Gastrocnemius medialis (tissue), 4 donors: ENCODE measurements around the gene C1orf232. TPM values are rescaled to one million over a fixed set of nuclear protein-coding genes. Genes with fewer than 3 reads are reported as not detected.

Experiments used
- ATAC-seq, 2 donors: fragments of 150-250 bp; one replicate each; pipeline ENCODE4 v1.9.1; 2016
- DNase-seq, 2 donors: peaks; one replicate each; pipeline ENCODE4 v3.0.0-alpha.2; 2019
- H3K27ac ChIP-seq, 4 donors: fragments of 200-600 bp; sonication (generic); 1 replicate in 1 of 4; 2 replicates in 3 of 4; pipeline ENCODE4 v1.5.1; 2016 to 2018; ENCODE audit warnings: mild to moderate bottlenecking in 2 of 4, moderate library complexity in 1 of 4
- H3K27me3 ChIP-seq, 3 donors: fragments of 200-600 bp; sonication (generic) in 2 of 3; 1 replicate in 1 of 3; 2 replicates in 2 of 3; pipeline versions ENCODE4 v1.5.1 to v1.6.0; 2016 to 2019; ENCODE audit warnings: mild to moderate bottlenecking in 1 of 3, moderate library complexity in 1 of 3
- H3K36me3 ChIP-seq, 2 donors: fragments of 200-600 bp; sonication (generic) in 1 of 2; one replicate each; pipeline ENCODE4 v1.5.1; 2017 to 2018
- H3K4me1 ChIP-seq, 2 donors: fragments of 200-600 bp; sonication (generic) in 1 of 2; one replicate each; pipeline ENCODE4 v1.5.1; 2016 to 2017; ENCODE audit warnings: mild to moderate bottlenecking in 2 of 2
- H3K4me3 ChIP-seq, 4 donors: fragments of 200-600 bp; sonication (generic) in 3 of 4; 1 replicate in 1 of 4; 2 replicates in 3 of 4; pipeline ENCODE4 v1.5.1; 2016 to 2019; ENCODE audit warnings: mild to moderate bottlenecking in 2 of 4
- H3K9me3 ChIP-seq, 3 donors: fragments of 200-600 bp; sonication (generic) in 2 of 3; 1 replicate in 1 of 3; 2 replicates in 2 of 3; pipeline ENCODE4 v1.5.1; 2016 to 2019
- POLR2A ChIP-seq, 2 donors: fragments of 450-650 bp; IDR thresholded peaks; one replicate each; pipeline ENCODE4 v1.6.1; 2017; ENCODE audit warnings: antibody characterized with exemption in 2 of 2, mild to moderate bottlenecking in 2 of 2, moderate library complexity in 2 of 2
- in situ Hi-C, 4 donors: fragments of 200-750 bp; cut with MboI; loops; one replicate each; pipeline versions ENCODE4 v1.15.0 to v1.8.0; 2017; ENCODE audit warnings: low sequenced_read_pairs in 4 of 4
- intact Hi-C: fragments of 100-400 bp; cut with DNase I; formaldehyde crosslinking; loops from one replicate; pipeline ENCODE4 v1.15.1; 2023; ENCODE audit warnings: low total_unique reads
- total RNA-seq, 4 donors: library from RNA; depleted of rRNA; stranded (reverse); fragments of >200 nt; gene quantifications; one replicate each; pipeline versions ENCODE4 v1.1.0 to v1.2.3, GENCODE V29; 2016
- TF ChIP-seq, protein P1 (sequence below), 5 experiments: fragments of 450-650 bp in 3 of 5; fragments of 200-600 bp in 2 of 5; sonication (generic) in 2 of 5; IDR thresholded peaks in 4 of 5; conservative IDR thresholded peaks in 1 of 5; 1 replicate in 4 of 5; 2 replicates in 1 of 5; pipeline ENCODE4 v1.5.1; 2016 to 2019; ENCODE audit warnings: antibody characterized with exemption in 5 of 5, mild to moderate bottlenecking in 3 of 5, moderate library complexity in 3 of 5

C1orf232 gene
- total RNA-seq, 4 donors from 2014 or later, result not detected

DNA sequence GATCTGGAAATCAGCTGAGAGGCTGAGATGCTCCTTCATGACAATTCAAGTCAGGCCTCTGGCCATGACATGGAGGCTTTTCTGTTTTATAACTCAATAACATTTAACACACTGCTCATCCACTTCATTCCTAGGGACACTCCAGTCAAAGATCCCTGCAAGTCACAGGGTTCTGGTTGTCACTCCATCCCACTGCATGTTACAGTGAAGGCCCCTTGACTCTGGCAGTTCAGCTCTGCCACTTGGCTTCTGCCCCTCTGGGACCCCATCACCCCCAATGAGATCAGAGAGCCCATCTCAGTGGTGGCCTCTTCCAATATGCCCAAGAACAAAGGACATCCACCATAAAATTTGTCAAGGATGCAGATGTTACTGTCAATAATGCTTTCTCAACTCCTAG is 19.9 kb downstream of the C1orf232 start:
- Histone ChIP-seq H3K27me3 (no peaks in the 10 kb centered on the region), H3K4me1 (peaks cover 0 to 12% of the 10 kb centered on the region in 2 donors), H3K9me3 (no peaks in the 10 kb centered on the region), H3K36me3 (no peaks in the 10 kb centered on the region), H3K4me3 (no peak overlapping the region), H3K27ac (no peak overlapping the region)
- in situ Hi-C loops, result loop anchor here (5.0 to 25.0 kb wide), 4 partner anchors 42 to 262 kb away; partner anchors contain the start of gene PAQR7 (in 1 of the 4)
- no peak for TF ChIP-seq POLR2A (IDR thresholded peaks at IDR 0.05)
- TF ChIP-seq, protein P1, sequence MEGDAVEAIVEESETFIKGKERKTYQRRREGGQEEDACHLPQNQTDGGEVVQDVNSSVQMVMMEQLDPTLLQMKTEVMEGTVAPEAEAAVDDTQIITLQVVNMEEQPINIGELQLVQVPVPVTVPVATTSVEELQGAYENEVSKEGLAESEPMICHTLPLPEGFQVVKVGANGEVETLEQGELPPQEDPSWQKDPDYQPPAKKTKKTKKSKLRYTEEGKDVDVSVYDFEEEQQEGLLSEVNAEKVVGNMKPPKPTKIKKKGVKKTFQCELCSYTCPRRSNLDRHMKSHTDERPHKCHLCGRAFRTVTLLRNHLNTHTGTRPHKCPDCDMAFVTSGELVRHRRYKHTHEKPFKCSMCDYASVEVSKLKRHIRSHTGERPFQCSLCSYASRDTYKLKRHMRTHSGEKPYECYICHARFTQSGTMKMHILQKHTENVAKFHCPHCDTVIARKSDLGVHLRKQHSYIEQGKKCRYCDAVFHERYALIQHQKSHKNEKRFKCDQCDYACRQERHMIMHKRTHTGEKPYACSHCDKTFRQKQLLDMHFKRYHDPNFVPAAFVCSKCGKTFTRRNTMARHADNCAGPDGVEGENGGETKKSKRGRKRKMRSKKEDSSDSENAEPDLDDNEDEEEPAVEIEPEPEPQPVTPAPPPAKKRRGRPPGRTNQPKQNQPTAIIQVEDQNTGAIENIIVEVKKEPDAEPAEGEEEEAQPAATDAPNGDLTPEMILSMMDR (IDR thresholded peaks at IDR 0.05 in 4 of 5, conservative IDR thresholded peaks at IDR 0.05 in 1 of 5), result no peak
- no peak for ATAC-seq
- no peak for DNase-seq
- intact Hi-C loops, result no loop called here

DNA sequence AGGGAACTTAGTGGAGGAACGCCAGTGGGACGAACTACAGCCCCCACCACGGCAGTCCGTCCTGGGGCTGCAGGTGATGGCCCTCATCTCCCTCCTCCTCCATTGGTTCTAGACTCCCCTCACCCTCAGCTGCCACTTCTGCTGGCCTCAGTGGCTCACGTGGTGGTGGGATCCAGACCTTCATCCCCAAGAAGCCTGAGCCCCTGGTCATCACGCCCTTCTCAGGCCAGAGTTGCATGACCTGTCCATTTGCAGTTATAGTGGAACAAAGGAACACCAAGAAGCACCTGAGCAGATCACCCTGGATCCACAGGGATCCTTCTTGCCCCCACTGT is 22.8 kb downstream of the C1orf232 start:
- no peak for DNase-seq
- Histone ChIP-seq H3K27me3 (no peaks in the 10 kb centered on the region), H3K4me3 (no peak overlapping the region), H3K36me3 (no peaks in the 10 kb centered on the region), H3K27ac (no peak overlapping the region), H3K4me1 (peaks cover 0 to 12% of the 10 kb centered on the region in 2 donors), H3K9me3 (no peaks in the 10 kb centered on the region)
- TF ChIP-seq, protein P1 (IDR thresholded peaks at IDR 0.05 in 4 of 5, conservative IDR thresholded peaks at IDR 0.05 in 1 of 5), result no peak
- TF ChIP-seq POLR2A (IDR thresholded peaks at IDR 0.05), result no peak
- intact Hi-C loops, result loop anchor here (1.0 kb wide), 2 partner anchors 41 to 110 kb away; no protein-coding TSS in a partner anchor
- ATAC-seq, result no peak
- in situ Hi-C loops, result loop anchor here (5.0 to 25.0 kb wide), 4 partner anchors 39 to 259 kb away; partner anchors contain the start of gene PAQR7 (in 1 of the 4)

DNA sequence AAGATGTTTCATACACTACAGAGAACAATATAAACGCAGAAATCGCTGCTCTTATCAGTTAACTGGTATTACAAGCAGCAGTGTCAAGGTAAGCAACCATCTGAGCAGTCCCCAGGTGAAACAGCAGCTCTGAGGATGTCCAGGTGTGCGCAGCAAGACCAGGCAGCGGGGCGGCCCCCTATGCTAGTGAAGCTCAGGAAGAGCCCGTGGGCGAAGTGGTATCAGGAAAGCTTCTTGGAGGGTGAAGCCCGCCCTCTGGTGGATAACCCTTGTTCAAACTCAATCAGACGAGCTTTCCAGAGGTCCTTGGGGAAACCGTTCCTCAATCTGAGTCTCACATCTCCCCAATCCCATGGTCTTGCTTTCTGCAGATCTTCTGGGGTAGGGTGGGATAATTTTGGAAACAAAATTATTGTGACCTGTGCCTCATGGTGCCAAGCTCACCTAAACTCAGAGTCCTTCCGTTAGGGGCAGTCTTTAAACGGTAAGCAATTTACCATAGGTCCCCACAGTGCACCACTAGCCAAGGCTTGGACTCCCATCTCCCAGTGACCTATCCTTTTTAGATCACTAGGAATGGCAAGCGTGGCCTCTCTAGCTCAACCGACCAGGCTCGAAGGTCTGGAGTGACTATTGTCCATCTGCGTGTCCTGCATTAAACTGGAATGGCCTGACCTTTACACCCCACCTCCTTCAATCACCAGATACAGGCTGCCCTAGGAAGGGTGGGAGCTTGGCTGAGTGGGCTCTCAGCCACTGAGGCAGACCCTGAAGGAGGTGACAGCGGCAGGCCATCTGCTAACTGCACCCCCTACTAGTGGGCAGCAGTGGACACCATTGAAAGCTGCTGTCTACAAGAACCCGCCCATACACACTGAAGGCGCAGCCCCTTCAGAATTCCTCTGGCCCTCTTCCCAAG is 23.5 kb downstream of the C1orf232 start:
- peak; percentile 99 to 100 for ATAC-seq
- intact Hi-C loops (loop anchor here (1.0 kb wide), 2 partner anchors 40 to 109 kb away; no protein-coding TSS in a partner anchor), in situ Hi-C loops (loop anchor here (5.0 to 25.0 kb wide), 4 partner anchors 38 to 258 kb away; partner anchors contain the start of gene PAQR7 (in 1 of the 4))
- peaks cover 0 to 9% of the 10 kb centered on the region in 2 donors for H3K4me1 ChIP-seq
- no peak for TF ChIP-seq POLR2A (IDR thresholded peaks at IDR 0.05)
- TF ChIP-seq, protein P1 (IDR thresholded peaks at IDR 0.05 in 4 of 5, conservative IDR thresholded peaks at IDR 0.05 in 1 of 5), result peak; percentile 54 to 93 (median 85)
- peak overlapping the region in 2 of 4 donors; percentile 37 to 38 for H3K27ac ChIP-seq
- peak; percentile 64 to 78 for DNase-seq
- H3K4me3 ChIP-seq, result no peak overlapping the region
- H3K27me3 ChIP-seq, result no peaks in the 10 kb centered on the region
- no peaks in the 10 kb centered on the region for H3K9me3 ChIP-seq
- H3K36me3 ChIP-seq, result no peaks in the 10 kb centered on the region

DNA sequence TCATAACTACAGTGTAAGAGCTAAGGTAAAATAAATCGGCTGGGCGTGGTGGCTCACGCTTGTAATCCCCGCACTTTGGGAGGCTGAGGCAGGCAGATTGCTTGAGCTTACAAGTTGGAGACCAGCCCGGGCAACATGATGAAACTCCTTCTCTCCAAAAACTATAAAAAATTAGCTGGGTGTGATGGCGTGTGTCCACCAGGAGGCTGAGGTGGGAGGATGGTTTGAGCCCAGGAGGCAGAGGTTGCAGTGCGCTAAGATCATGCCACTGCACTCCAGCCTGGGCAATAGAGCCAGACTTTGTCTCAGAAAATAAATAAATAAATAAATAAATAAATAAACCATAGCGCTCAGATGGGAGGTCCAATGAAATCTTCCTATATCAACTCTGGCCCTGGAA is 26.6 kb downstream of the C1orf232 start:
- Histone ChIP-seq H3K27me3 (no peaks in the 10 kb centered on the region), H3K36me3 (no peaks in the 10 kb centered on the region), H3K4me1 (peaks cover 0 to 9% of the 10 kb centered on the region in 2 donors), H3K27ac (no peak overlapping the region), H3K9me3 (no peaks in the 10 kb centered on the region), H3K4me3 (no peak overlapping the region)
- DNase-seq (no peak), ATAC-seq (no peak)
- intact Hi-C loops, result no loop called here
- TF ChIP-seq, protein P1 (IDR thresholded peaks at IDR 0.05 in 4 of 5, conservative IDR thresholded peaks at IDR 0.05 in 1 of 5), result no peak
- no peak for TF ChIP-seq POLR2A (IDR thresholded peaks at IDR 0.05)
- in situ Hi-C loops, result loop anchor here in 1 of 4 donors (10.0 to 25.0 kb wide), 2 partner anchors 107 to 255 kb away; partner anchors contain the start of gene PAQR7
